Activated T-cell treated with anti-CD3 and anti-CD28 coated beads, Interleukin-2, amount 50 U/mL, for 48 hours (primary cell): ENCODE data around the gene RPRM.
"Not testable (repeated sequence)": the region's sequence is repeated elsewhere in the genome, so short reads cannot be mapped to it uniquely, and the experiment has no call there.

ENCODE experiments used
- DNase-seq, 2 experiments: peaks; one replicate each; pipeline ENCODE4 v3.0.0-alpha.2; 2020

RPRM gene

DNA sequence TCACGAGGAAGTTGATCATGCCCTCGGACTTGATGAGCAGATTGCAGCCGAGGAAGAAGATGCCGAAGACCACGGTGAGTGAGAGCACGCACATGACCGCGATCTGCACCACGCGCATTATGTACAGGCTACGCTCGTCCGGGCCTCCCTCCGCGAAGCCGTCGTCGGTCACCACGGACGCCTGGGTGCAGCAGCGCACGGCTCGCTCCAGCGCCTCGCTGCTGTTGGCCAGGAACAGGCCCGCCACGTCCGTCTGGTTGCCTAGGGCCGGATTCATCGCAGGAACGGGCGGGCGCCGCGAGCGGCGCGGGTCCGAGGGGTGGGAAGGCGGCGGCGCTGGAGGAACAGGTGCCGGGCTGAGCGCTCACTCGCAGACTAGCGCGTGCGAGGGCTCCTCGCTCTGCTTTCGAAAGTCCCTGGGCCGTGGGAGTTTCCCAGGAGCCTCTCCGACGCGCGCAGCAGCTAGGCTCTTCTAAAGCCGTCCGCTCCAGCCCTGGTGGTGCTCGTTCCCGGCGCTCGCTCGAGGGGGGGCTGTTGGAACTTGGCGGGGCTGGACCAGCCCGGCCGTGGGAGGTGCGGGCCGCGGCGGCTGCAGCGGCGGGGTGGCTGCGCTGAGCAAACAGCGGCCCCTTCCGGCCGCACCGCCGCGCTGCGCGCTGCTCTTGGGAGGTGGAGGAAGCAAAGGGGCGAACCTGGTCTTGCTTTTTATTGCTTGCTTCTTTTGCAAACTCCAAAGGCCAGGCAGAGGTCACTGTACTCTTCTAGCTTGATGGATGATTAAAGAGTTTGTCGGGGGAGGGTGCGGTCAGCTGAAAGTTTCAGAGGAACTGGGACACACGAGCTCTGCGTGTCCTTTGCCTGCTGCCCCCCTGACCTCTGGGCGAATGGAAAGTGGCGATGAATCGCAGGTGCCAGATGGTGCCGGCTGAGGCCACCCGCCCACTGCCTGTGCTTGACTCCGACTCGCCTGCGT lies at the start of gene RPRM:
Gene RPRM, minus strand, starts transcription at position 474 of the 973 bp plus-strand sequence. Its CDS starts 197 bp downstream, at position 277.
- DNase-seq, result peak; percentile 66 to 76

DNA sequence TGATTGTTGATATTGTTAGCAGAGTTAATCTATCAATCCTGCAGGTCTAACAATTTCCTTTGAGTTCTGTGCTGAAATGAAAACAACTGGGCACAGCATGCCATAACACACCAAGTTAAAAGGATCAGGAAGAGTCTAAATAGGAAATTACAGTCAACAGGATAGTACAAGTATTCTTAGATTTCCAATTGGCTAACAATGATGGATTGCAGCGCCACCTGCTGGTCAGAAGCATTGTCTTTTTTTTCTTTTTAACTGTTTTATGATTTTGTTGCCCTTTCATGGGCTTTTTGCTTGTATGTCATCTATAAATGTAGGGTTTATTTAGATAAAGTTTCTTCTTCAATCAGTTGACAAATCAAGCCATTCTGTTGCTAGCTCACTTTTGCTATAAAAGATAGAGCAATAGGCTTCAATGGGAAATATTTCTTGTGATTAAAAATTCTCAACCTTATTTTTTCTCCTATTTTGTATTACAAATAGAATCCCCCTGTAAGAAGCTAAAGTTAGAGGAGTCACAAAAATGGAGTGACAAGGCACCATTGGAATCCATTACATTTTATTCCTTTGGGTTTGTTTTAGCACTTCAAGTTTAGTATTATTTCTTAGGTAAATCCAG lies 40.8 kb upstream of the RPRM start:
- DNase-seq, result peak; percentile 59 to 61

DNA sequence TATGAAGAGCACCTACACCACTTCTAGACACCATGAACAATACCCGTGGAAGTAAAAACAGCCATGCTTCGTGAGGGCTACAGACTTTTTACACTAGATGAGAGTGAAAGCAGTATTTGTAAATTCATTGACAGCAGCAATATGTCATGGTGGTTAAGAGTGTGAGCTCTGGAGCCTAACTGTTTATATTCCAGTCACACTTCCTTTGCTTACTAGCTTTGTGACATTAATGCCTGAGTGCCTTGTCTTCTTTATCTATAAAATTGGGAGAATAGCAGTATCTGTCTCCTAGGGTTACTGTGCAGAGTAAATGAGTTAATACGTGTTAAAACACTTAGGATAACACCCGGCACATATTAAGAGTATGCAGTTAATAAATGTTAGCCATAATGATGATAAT lies 33.8 kb upstream of the RPRM start:
- no peak for DNase-seq

DNA sequence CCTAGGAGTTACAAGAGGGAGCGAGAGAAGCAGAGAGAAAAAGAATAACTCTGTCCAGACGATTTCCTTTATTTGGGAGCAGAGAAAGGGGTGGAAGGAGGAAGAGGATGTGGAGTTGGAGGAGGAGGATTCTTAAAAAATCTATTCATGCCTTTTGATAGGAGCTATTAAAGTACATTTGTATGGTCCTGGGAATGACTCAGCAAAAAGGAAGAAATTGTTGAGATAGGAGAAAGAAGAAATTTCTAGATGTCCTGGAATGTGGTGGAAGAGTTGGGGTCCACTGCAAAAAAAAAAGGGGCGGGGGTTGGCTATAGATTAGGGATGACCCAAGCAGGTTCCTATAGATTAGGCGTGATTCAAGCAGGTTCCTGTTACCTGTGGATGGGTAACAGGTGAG lies 32.4 kb upstream of the RPRM start:
- DNase-seq, result no peak

DNA sequence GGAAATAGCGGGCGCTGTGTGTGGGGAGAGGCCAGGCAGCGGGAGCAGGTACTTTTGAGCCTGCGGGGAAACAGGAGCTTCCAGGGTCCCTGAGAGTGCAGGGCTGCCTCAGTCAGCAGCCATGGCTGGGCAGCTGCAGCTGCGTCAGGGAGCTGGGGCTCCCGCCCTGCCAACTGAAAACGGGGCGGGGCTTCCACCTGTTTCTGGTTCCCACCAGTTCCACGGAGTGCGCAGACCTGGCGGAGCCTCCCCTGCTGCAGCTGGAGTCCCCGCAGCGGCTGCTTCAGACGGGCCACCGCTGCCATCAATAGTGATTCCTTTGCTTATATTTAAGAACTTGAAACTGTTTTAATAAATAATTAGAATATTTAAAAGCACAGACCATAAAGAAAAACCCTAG lies 30.6 kb upstream of the RPRM start:
- DNase-seq, result no peak

DNA sequence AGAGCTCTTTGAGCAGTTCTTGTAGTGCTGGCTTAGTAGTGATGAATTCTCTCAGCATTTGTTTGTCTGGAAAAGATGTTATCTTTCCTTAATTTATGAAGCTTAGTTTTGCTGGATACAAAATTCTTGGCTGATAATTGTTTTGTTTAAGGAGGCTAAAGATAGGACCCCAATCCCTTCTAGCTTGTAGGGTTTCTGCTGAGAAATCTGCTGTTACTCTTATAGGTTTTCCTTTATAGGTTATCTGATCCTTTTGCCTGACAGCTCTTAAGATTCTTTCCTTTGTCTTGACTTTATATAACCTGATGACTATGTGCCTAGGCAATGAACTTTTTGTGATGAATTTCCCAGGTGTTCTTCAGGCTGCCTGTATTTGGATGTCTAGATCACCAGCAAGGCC lies 27.9 kb upstream of the RPRM start:
- DNase-seq, result not testable (repeated sequence)

DNA sequence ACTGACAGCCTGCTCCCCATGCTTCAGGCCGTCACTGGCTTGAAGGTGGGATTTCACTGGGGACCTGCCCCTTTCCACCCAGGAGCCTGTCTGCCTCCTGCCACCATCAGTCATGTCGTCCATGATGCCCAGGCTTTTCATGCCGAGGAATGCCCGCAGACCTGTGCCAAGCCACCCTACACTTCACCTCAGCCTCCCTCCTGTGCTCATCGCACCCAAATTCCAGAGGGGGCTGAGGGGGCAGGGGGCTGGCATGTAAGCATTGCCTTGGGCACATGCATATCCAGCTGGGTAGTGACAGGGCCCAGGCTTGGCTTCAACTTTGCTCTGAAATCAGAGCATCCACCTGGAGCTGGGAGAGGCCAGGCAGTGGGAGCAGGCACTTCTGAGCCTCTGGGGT lies 20.9 kb upstream of the RPRM start:
- no peak for DNase-seq

DNA sequence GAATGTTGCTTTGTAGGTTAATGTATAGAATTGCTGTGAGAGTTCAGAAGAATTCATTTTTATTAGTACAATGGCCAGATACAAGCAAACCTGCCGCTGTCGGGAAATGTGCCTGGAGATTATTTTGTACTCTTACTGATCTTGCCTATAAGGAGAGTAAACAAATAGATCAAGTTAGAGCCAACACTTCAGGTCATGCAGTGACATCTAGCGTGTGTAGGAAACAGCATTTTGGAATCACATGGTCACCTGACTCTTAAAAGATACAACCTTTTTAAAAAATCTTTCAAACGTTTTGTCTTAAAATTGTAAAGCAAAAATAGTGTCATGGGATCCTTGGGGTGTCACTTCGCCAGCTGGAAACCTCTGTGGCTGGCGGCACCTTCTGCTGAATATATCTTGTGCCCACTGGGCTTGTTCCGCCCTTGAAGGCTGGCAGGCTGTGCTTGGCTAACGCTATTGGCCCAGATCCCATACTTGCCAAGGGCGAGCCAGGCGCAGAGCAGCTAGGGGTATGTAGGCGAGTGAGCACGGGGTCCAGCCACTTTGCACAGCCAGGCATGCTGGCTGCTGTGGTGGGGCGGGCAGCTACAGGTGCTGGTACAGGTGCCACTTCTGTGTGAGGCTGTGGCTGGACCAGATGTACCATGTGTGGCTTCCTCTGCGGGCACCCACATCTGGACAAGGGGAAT lies 19.5 kb upstream of the RPRM start:
- no peak for DNase-seq

DNA sequence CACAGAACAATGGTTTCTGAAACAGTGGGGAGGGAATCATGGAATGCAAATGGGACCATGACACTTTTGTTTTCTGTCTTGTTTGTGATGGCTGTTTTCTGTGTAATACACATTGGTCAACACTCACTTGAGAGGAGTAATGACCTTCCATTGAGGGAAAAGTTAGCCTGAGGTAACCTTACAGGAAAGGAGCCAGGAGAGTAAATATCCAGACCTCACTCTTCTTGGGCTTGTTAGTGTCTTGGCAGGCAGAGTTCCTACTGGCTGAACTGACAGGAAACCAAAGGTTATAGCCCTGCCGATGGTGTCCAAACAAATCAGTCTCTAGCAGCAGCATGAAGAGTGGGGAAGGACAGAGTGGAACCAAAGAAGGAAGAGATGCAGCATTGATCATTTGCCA lies 17.2 kb upstream of the RPRM start:
- DNase-seq, result no peak

DNA sequence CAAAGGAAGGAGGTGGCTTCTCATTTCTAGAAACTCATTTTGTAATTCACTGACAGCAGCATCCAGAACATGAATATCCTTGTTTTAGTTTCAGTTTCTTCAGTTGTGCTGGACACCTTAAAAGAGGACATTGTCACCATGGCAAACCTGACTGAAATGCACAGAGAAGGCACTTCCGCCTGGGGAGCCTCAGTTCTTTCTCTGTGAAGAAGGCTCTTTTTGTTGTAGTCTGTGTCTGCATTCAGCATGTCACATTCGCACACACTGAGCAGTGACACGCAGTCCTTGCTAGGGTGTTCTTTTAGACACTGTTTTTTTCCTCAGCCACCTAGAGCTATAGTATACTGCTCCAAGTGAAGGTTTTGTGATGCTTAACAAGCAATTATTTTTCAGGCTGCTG lies 9.5 kb upstream of the RPRM start:
- no peak for DNase-seq

DNA sequence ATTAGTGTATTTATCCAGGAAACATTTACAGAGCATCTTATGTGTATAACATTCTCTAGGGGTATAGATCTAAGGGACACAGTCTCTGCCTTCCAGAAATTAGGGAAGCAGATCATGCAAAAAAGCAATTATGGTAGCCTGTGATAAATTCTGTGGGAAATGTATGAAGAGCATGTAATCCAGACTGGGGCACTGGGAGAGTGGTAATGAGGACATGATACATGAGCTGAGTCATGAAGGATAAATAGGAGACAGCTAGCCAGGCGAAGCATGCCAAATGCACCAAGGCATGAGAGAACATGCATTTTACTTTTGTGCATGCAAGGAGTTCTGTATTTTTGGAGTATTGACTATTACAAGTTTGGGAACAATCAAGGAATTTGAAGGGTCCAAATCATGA lies 8.9 kb upstream of the RPRM start:
- no peak for DNase-seq

DNA sequence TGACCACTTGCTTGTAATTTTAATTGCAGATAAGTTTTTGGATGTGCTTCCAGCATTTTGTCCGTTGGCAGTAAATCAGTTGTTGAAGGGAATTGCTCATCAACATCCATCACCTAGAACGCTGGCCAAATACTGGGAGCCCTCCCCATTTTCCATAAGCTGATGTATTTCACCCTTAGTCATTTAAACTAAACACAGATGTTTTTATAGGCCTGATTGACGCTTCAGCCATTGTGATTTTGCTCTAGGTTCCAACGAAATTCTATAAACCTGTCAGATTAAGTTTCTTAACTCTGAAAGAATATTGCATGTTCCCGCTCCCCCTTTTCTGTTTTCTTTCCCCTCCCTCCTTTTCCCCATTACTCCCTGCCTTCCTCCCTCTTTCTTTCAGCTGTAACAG lies 1.0 kb upstream of the RPRM start:
- no peak for DNase-seq

DNA sequence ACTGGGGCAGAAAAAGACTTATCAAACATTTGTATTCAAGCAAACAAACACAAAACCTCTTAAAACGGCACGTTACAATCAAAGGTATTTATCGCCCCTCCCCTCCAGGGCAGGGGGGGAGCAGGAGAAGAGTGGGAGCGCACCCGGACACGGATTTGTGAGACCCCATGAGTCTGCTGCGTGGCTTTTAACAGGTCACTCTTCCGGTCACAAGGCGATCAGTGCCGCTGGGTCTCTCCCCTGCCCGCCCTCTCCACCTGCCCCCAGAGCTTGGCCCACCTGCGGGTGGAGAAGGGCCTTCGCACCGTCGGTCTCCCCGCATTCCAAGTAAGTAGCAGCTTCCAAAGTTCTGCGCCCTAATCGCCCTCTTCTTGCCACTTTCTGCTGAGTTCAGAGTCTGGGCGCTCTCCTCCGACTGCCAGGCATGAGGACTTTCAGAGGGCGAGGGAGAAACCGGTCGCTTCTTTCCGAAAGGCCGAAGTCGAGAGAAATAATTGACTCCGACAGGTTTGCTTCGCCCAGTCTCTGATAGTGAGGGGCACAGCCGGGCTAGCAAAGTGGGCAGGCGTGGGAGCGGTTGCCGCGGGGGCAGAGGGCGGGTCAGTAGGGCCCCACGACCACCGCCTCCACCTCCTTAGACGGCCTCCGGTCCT lies 800 bp downstream of the RPRM start:
- peak in 1 of 2 experiments; percentile 20 for DNase-seq

DNA sequence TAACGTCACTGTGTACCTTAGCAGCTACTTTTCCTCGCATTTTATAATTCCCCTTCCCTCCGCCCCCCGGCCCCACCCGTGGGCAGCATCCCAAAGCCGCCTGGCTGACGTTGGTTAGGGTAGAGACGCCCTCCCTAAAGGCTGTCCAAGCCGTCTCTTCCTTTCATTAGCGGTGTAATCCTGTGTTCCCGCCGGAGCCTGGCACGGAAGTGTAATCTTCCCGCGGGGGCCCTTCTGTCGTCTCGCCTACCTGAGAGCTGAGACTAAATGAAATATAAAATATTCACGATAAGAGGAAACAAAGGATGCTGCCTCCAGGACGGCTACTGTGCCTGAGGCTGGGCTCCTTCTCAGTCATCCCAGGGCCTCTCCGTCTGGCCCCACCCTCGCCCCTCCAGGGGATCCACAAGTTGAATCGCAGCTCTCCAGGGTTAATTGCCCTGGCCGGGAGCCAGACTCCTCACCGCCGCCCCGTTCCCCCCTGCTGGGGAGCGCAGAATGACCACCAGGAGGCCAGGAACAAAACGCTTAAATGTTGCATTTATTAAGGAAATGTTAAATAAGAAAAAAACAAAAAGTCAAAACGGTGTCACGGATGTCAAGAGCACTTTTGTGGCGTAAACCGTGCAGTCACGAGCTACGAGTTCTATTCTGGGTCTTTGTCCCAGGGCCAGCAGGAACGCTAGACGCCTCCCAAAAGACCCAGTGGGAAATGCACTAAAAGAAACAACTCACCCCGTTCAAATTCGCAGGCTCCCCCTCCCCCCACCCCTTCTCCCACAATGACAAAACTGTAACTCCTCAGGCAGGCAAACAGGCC lies 1.5 kb downstream of the RPRM start:
- DNase-seq, result peak in 1 of 2 experiments; percentile 15

DNA sequence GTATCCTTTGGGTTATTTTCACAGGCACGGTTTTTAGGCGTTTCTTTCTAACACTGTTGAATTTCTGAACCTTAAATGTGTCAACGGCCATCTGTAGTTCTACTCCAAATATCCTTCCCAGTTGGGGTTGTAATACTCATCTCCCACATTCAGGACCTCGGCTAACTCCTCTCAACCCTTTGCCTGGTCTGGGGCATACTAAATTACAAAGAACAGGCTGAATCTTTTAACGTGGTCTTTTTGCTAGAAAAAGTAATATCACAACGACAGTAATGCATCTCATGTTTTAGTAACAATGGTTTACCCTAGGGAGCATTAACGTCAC lies 2.1 kb downstream of the RPRM start:
- DNase-seq, result no peak

DNA sequence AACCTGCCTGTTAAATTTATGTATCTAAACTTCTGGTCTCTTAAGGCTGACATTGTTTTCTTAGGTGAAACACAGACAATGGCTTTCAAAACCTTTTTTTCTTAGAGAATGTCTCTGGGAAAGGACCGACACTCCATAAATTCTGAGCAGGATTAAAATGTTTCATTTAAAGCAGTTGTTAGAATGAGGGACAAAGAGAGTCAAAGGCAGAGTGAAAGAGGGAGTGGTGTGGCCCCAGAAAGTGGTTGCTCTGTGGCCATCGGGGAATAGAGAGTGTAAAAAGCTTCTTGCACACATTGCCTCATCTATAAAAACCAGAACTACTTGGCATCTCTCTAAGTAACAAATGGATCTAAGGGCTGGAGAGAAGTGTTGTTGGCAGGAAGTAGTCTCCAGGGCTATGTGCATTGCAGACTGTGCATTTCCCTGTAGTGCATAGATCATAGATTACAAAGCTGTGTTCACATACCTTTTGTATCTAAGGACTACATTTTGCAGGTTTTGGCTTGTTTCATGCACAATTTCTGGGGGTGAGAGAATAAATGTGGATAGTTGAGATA lies 3.6 kb downstream of the RPRM start:
- no peak for DNase-seq

DNA sequence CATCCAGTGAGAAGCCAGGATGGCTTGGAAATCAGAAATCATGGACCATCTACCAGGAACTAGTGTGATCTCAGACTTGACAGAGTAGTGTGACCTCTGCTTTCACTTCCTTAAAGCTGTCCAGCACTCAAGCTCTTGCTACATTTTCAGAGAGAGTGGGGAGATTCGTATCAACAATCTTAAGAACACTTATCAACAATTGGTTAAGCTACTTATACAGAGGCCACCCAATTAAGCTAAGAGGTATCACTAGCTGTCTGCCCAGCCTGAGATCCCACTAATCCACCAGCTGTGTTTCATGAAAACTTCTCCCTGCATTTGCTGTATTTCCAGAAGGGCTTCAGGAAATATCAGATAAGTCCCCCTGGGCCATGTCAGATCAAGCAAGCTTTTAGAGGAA lies 4.2 kb downstream of the RPRM start:
- DNase-seq, result no peak

DNA sequence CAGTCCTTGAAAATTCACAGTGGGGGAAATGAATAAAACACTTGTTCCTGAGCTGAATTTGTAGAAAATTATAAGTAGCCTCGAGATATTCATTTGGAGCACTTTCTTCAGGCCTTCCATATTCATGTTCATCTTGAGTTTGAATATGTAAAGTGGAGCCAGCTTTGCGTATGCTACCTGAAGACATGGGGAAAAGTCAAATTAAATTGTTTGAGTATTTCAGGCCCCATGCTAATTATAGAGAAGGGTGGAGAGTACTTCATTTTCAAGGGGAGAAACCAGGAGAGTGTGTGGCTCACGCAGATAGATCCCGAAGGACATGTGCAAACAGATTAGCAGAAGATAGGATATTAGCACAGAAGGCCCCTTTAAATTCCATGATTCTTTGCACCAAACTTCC lies 7.7 kb downstream of the RPRM start:
- no peak for DNase-seq

DNA sequence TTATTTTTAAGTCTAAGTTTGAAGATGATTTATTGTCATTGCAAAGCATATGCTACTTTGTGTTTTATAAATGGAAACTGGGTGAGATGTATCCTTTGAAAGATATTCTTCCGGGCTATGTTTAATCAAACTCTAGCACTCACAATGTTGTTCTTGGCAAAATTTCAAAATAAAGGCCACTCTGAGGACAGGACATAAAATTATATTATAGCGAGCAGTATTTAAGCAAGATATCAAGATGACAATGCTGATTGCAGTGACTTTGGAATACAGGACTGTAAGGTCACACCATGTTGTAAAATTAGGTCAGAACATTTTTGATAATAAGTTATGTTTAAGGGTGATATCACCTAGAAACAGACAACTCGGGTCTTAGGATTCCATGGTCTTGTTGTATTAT lies 14.2 kb downstream of the RPRM start:
- no peak for DNase-seq

DNA sequence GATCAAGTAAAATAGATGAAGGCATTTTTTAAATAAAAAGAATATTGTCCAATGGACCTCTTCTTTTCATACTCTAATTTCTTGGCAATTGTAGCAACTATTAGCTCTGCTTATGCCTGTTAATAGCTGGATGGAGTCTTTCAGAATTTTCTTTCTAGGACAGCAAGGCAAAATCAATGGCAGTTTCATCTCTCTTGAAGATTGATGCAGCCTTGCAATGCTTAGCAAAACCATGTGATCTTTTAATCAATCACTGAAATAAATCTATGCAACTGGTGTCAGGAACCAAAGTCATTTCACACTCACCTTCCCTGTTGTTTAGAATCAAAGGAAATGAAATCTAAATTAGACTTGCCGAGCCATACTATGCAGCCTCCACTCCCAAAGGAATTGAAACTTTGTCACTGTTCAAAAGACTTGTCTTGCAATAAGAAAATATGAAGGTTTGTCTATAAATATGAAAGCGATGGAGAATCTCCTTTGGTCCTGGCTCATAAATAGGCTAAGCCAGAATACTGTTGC lies 16.2 kb downstream of the RPRM start:
- no peak for DNase-seq

DNA sequence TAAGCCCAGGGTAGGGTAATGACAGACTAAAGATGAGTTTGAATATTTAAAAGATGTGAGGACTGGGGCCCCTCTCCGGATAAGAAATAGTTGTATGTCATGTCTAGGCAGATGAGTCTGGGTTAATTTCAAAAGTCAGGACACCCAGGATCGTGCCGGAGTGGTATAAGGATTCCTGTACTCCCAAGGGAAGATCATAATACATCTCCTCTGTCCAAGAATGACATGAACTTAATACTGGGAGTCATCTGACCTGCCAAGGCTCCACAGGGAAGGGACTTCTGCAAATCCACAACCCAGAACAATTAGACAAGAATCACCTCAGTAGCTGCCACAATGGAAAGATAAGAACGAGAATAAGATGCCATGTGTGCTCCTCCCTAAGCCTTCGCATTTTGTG lies 17.1 kb downstream of the RPRM start:
- no peak for DNase-seq

DNA sequence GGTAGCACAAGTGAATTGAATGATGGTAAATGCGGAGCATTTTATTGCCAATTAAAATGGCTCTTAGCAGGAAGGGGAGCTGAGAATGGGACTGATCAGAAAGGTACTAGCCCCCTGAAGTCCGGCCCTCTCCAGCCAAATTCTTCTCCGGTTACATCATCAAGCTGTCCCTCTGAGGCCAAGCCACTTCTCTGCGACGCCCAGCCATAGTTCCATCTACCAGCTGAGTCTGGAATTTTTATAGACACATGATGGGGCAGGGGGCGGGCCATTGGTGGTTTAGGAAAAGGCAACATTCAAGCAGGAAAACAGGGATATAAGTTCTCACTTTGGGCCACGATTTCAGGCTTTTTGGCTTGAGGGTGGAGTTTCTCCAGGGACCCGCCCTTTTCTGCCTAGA lies 22.7 kb downstream of the RPRM start:
- DNase-seq, result no peak
